Activated CD8-positive, alpha-beta memory T cell treated with anti-CD3 and anti-CD28 coated beads, Interleukin-2, amount 10 ng/mL, durations not matched to agents 7 days and 5 days (primary cell): ENCODE data around the gene CALD1. TPM values are rescaled to one million over a fixed set of nuclear protein-coding genes. Genes with fewer than 3 reads are reported as not detected.

Source experiments
- ATAC-seq: fragments of 150-1000 bp; cut with Tn5 transposase; one replicate; pipeline ENCODE4 v1.10.0; 2021; ENCODE audit warnings: moderate library complexity
- CTCF ChIA-PET: fragments of 350-600 bp; sonication (Branson Sonifier 250); formaldehyde crosslinking; loops from one replicate; lab custom pipeline; 2021; ENCODE audit warnings: antibody characterized with exemption; lab: Charles Lee
- DNase-seq: peaks from one replicate; pipeline ENCODE4 v3.0.0-alpha.2; 2020
- H3K27ac Mint-ChIP-seq: one replicate; pipeline ENCODE4 v1.8.0; 2021; ENCODE audit warnings: mild to moderate bottlenecking, mixed read lengths
- H3K27me3 Mint-ChIP-seq: one replicate; pipeline ENCODE4 v1.8.0; 2021; ENCODE audit warnings: mixed read lengths
- H3K36me3 Mint-ChIP-seq: one replicate; pipeline ENCODE4 v1.8.0; 2021; ENCODE audit warnings: mild to moderate bottlenecking, mixed read lengths
- H3K4me1 Mint-ChIP-seq: one replicate; pipeline ENCODE4 v1.8.0; 2021; ENCODE audit warnings: mixed read lengths
- H3K4me3 Mint-ChIP-seq: one replicate; pipeline ENCODE4 v1.8.0; 2021; ENCODE audit warnings: mild to moderate bottlenecking, moderate library complexity, mixed read lengths
- H3K9me3 Mint-ChIP-seq: one replicate; pipeline ENCODE4 v1.8.0; 2022; ENCODE audit warnings: low read depth, mixed read lengths
- total RNA-seq, 2 experiments: library from RNA; stranded (reverse); gene quantifications; one replicate each; pipeline ENCODE4 v1.2.3, GENCODE V29; 2021

The CALD1 gene
- total RNA-seq, 2 experiments from 2014 or later, result 0.47 TPM; not detected in 1

GRCh38 chr7:134784251-134785049 lies 5.0 kb downstream of the CALD1 start:
- DNase-seq, result no peak
- no peaks in the 10 kb centered on the region for H3K9me3 Mint-ChIP-seq
- no peak overlapping the region for H3K27ac Mint-ChIP-seq
- CTCF ChIA-PET, result no interaction called here
- no peak for ATAC-seq
- H3K4me3 Mint-ChIP-seq, result no peak overlapping the region
- H3K27me3 Mint-ChIP-seq, result peaks cover 23% of the 10 kb centered on the region
- no peaks in the 10 kb centered on the region for H3K4me1 Mint-ChIP-seq
- H3K36me3 Mint-ChIP-seq, result no peaks in the 10 kb centered on the region

GRCh38 chr7:134785842-134786241 lies 6.4 kb downstream of the CALD1 start:
- no peak for ATAC-seq

GRCh38 chr7:134787064-134787463 lies 7.6 kb downstream of the CALD1 start:
- Mint-ChIP-seq H3K9me3 (no peaks in the 10 kb centered on the region), H3K36me3 (no peaks in the 10 kb centered on the region)
- ATAC-seq, result no peak

More at GRCh38 chr7:134785842-134786241, 6.4 kb downstream of the CALD1 start:
- no peak for DNase-seq
- Mint-ChIP-seq H3K4me1 (no peaks in the 10 kb centered on the region), H3K27ac (no peak overlapping the region), H3K9me3 (no peaks in the 10 kb centered on the region), H3K36me3 (no peaks in the 10 kb centered on the region), H3K27me3 (peaks cover 14% of the 10 kb centered on the region), H3K4me3 (no peak overlapping the region)
- CTCF ChIA-PET, result no interaction called here

GRCh38 chr7:134787720-134788119 lies 8.3 kb downstream of the CALD1 start:
- no peak for ATAC-seq
- Mint-ChIP-seq H3K36me3 (no peaks in the 10 kb centered on the region), H3K27me3 (peaks cover 9% of the 10 kb centered on the region), H3K27ac (no peak overlapping the region), H3K4me3 (no peak overlapping the region), H3K9me3 (no peaks in the 10 kb centered on the region), H3K4me1 (no peaks in the 10 kb centered on the region)
- no peak for DNase-seq
- CTCF ChIA-PET, result no interaction called here

More at GRCh38 chr7:134787064-134787463, 7.6 kb downstream of the CALD1 start:
- Mint-ChIP-seq H3K27ac (no peak overlapping the region), H3K4me1 (no peaks in the 10 kb centered on the region), H3K4me3 (no peak overlapping the region), H3K27me3 (peaks cover 9% of the 10 kb centered on the region)
- CTCF ChIA-PET, result no interaction called here
- no peak for DNase-seq

- no peaks in the 10 kb centered on the region for H3K36me3 Mint-ChIP-seq
- ATAC-seq, result no peak
- no peak overlapping the region for H3K4me3 Mint-ChIP-seq
- DNase-seq, result no peak
- H3K27me3 Mint-ChIP-seq, result peaks cover 10% of the 10 kb centered on the region
- no peak overlapping the region for H3K27ac Mint-ChIP-seq
- no peaks in the 10 kb centered on the region for H3K4me1 Mint-ChIP-seq
- CTCF ChIA-PET, result no interaction called here
- no peaks in the 10 kb centered on the region for H3K9me3 Mint-ChIP-seq
Observed at GRCh38 chr7:134788191-134788590, 8.8 kb downstream of the CALD1 start.

- CTCF ChIA-PET, result no interaction called here
- peaks cover 3% of the 10 kb centered on the region for H3K9me3 Mint-ChIP-seq
- DNase-seq (no peak), ATAC-seq (no peak)
- H3K27me3 Mint-ChIP-seq, result peaks cover 11% of the 10 kb centered on the region
- H3K27ac Mint-ChIP-seq, result no peak overlapping the region
- no peaks in the 10 kb centered on the region for H3K36me3 Mint-ChIP-seq
- H3K4me1 Mint-ChIP-seq, result no peaks in the 10 kb centered on the region
- H3K4me3 Mint-ChIP-seq, result no peak overlapping the region
Observed at GRCh38 chr7:134789967-134790685, 10.7 kb downstream of the CALD1 start.

GRCh38 chr7:134792968-134793367 lies 13.5 kb downstream of the CALD1 start:
- H3K9me3 Mint-ChIP-seq, result peaks cover 3% of the 10 kb centered on the region
- peaks cover 6% of the 10 kb centered on the region for H3K27me3 Mint-ChIP-seq
- no peak overlapping the region for H3K4me3 Mint-ChIP-seq
- CTCF ChIA-PET, result no interaction called here
- DNase-seq (no peak), ATAC-seq (no peak)
- H3K4me1 Mint-ChIP-seq, result no peaks in the 10 kb centered on the region
- no peaks in the 10 kb centered on the region for H3K36me3 Mint-ChIP-seq
- no peak overlapping the region for H3K27ac Mint-ChIP-seq

GRCh38 chr7:134795231-134795630 lies 15.8 kb downstream of the CALD1 start:
- CTCF ChIA-PET, result no interaction called here
- Mint-ChIP-seq H3K4me1 (no peaks in the 10 kb centered on the region), H3K27me3 (peaks cover 8% of the 10 kb centered on the region), H3K27ac (no peak overlapping the region), H3K9me3 (peaks cover 3% of the 10 kb centered on the region), H3K4me3 (no peak overlapping the region), H3K36me3 (no peaks in the 10 kb centered on the region)
- no peak for DNase-seq
- ATAC-seq, result no peak

GRCh38 chr7:134798155-134798554 lies 18.7 kb downstream of the CALD1 start:
- CTCF ChIA-PET, result no interaction called here
- Mint-ChIP-seq H3K9me3 (peaks cover 3% of the 10 kb centered on the region), H3K36me3 (no peaks in the 10 kb centered on the region), H3K27ac (no peak overlapping the region), H3K4me3 (no peak overlapping the region), H3K4me1 (no peaks in the 10 kb centered on the region), H3K27me3 (peaks cover 8% of the 10 kb centered on the region)
- ATAC-seq (no peak), DNase-seq (no peak)

GRCh38 chr7:134799377-134799776 lies 19.9 kb downstream of the CALD1 start:
- CTCF ChIA-PET, result no interaction called here
- ATAC-seq (no peak), DNase-seq (no peak)
- peaks cover 6% of the 10 kb centered on the region for H3K27me3 Mint-ChIP-seq
- no peaks in the 10 kb centered on the region for H3K4me1 Mint-ChIP-seq
- no peak overlapping the region for H3K27ac Mint-ChIP-seq
- H3K9me3 Mint-ChIP-seq, result no peaks in the 10 kb centered on the region
- H3K36me3 Mint-ChIP-seq, result no peaks in the 10 kb centered on the region
- no peak overlapping the region for H3K4me3 Mint-ChIP-seq

GRCh38 chr7:134802762-134803161 lies 23.3 kb downstream of the CALD1 start:
- no peak overlapping the region for H3K4me3 Mint-ChIP-seq
- DNase-seq (no peak), ATAC-seq (no peak)
- H3K36me3 Mint-ChIP-seq, result no peaks in the 10 kb centered on the region
- H3K27ac Mint-ChIP-seq, result no peak overlapping the region
- H3K27me3 Mint-ChIP-seq, result peaks cover 9% of the 10 kb centered on the region
- H3K4me1 Mint-ChIP-seq, result no peaks in the 10 kb centered on the region
- CTCF ChIA-PET, result no interaction called here
- H3K9me3 Mint-ChIP-seq, result no peaks in the 10 kb centered on the region

- H3K27ac Mint-ChIP-seq, result no peak overlapping the region
- H3K9me3 Mint-ChIP-seq, result no peaks in the 10 kb centered on the region
- CTCF ChIA-PET, result no interaction called here
- no peak overlapping the region for H3K4me3 Mint-ChIP-seq
- DNase-seq (no peak), ATAC-seq (no peak)
- H3K27me3 Mint-ChIP-seq, result peaks cover 8% of the 10 kb centered on the region
- no peaks in the 10 kb centered on the region for H3K36me3 Mint-ChIP-seq
- H3K4me1 Mint-ChIP-seq, result no peaks in the 10 kb centered on the region
Observed at GRCh38 chr7:134804351-134804750, 24.9 kb downstream of the CALD1 start.

- H3K27ac Mint-ChIP-seq, result no peak overlapping the region
- H3K4me1 Mint-ChIP-seq, result no peaks in the 10 kb centered on the region
- no peak overlapping the region for H3K4me3 Mint-ChIP-seq
- no peak for ATAC-seq
- H3K36me3 Mint-ChIP-seq, result no peaks in the 10 kb centered on the region
- CTCF ChIA-PET, result no interaction called here
- no peak for DNase-seq
- no peaks in the 10 kb centered on the region for H3K9me3 Mint-ChIP-seq
- peaks cover 3% of the 10 kb centered on the region for H3K27me3 Mint-ChIP-seq
Observed at GRCh38 chr7:134804854-134805253, 25.4 kb downstream of the CALD1 start.

- H3K4me3 Mint-ChIP-seq, result no peak overlapping the region
- DNase-seq (no peak), ATAC-seq (no peak)
- H3K4me1 Mint-ChIP-seq, result no peaks in the 10 kb centered on the region
- CTCF ChIA-PET, result no interaction called here
- H3K36me3 Mint-ChIP-seq, result no peaks in the 10 kb centered on the region
- H3K27ac Mint-ChIP-seq, result no peak overlapping the region
- H3K9me3 Mint-ChIP-seq, result no peaks in the 10 kb centered on the region
- peaks cover 10% of the 10 kb centered on the region for H3K27me3 Mint-ChIP-seq
Observed at GRCh38 chr7:134806197-134806596, 26.8 kb downstream of the CALD1 start.
